Lower lobe of right lung (tissue), 2 donors: ENCODE results near the gene GLDC. TPM values are rescaled to one million over a fixed set of nuclear protein-coding genes. Genes with fewer than 3 reads are reported as not detected.
A peak's percentile ranks its signal among the peaks of the same experiment; 100 is the strongest.

Experiments
- ATAC-seq, 2 donors: fragments of 200-7000 bp; cut with Tn5 transposase; one replicate each; pipeline ENCODE4 v1.9.1; 2020 to 2022; ENCODE audit warnings: mild to moderate bottlenecking in 2 of 2, moderate library complexity in 2 of 2
- DNase-seq: peaks from one replicate; pipeline ENCODE4 v3.0.0-alpha.2; 2020
- H3K27ac ChIP-seq: fragments of 200-600 bp; one replicate; pipeline ENCODE4 v1.8.0; 2022
- H3K27me3 ChIP-seq: fragments of 200-600 bp; one replicate; pipeline ENCODE4 v1.8.0; 2022; ENCODE audit warnings: low read depth
- H3K36me3 ChIP-seq: fragments of 200-600 bp; one replicate; pipeline ENCODE4 v1.8.0; 2022; ENCODE audit warnings: mild to moderate bottlenecking
- H3K4me1 ChIP-seq: fragments of 200-600 bp; one replicate; pipeline ENCODE4 v1.8.0; 2022
- H3K4me3 ChIP-seq: fragments of 200-600 bp; one replicate; pipeline ENCODE4 v1.8.0; 2022; ENCODE audit warnings: mild to moderate bottlenecking
- H3K9me3 ChIP-seq: fragments of 200-600 bp; one replicate; pipeline ENCODE4 v1.8.0; 2022
- CTCF ChIP-seq: fragments of 200-600 bp; IDR thresholded peaks from one replicate; pipeline ENCODE4 v1.8.0; 2022; ENCODE audit warnings: antibody characterized with exemption, mild to moderate bottlenecking
- intact Hi-C: fragments of 100-400 bp; cut with DNase I; formaldehyde crosslinking; loops from one replicate; pipeline ENCODE4 v1.11.0; 2022
- total RNA-seq: library from RNA; stranded (reverse); fragmentation: NEBNext Ultra II Directional; extraction: Animal tissue kit (Norgen Biotek cat#: 25700); gene quantifications from one replicate; pipeline ENCODE4 v1.2.1, GENCODE V29; 2021
- donor health status: DM: no; HTN: yes; CAD: no; lungs with severe emphysema.

GLDC gene
- total RNA-seq, 1 donor from 2014 or later = 0.77 TPM

GRCh38 chr9:6671416-6671815 lies 25.9 kb upstream of the GLDC start:
- no peaks in the 10 kb centered on the region for H3K4me1 ChIP-seq
- no peaks in the 10 kb centered on the region for H3K9me3 ChIP-seq
- ATAC-seq = no peak
- H3K27ac ChIP-seq = no peak overlapping the region
- no peak for DNase-seq
- H3K4me3 ChIP-seq = no peak overlapping the region
- no peaks in the 10 kb centered on the region for H3K36me3 ChIP-seq
- no peaks in the 10 kb centered on the region for H3K27me3 ChIP-seq
- no peak for TF ChIP-seq CTCF
- intact Hi-C loops = no loop called here

- Histone ChIP-seq H3K36me3 (no peaks in the 10 kb centered on the region), H3K9me3 (no peaks in the 10 kb centered on the region), H3K27me3 (no peaks in the 10 kb centered on the region), H3K4me3 (no peak overlapping the region), H3K4me1 (no peaks in the 10 kb centered on the region), H3K27ac (no peak overlapping the region)
- intact Hi-C loops = no loop called here
- ATAC-seq = no peak
- no peak for DNase-seq
- TF ChIP-seq CTCF = no peak
Observed at GRCh38 chr9:6669881-6670280, 24.4 kb upstream of the GLDC start.

GRCh38 chr9:6667633-6668280 lies 22.2 kb upstream of the GLDC start:
- Histone ChIP-seq H3K27me3 (no peaks in the 10 kb centered on the region), H3K36me3 (no peaks in the 10 kb centered on the region), H3K9me3 (no peaks in the 10 kb centered on the region), H3K4me3 (no peak overlapping the region), H3K4me1 (no peaks in the 10 kb centered on the region), H3K27ac (no peak overlapping the region)
- no peak for DNase-seq
- peak; percentile 53 for TF ChIP-seq CTCF
- no peak for ATAC-seq
- intact Hi-C loops = no loop called here

- H3K36me3 ChIP-seq = no peaks in the 10 kb centered on the region
- no peak overlapping the region for H3K27ac ChIP-seq
- no peaks in the 10 kb centered on the region for H3K27me3 ChIP-seq
- ATAC-seq (no peak), DNase-seq (no peak)
- no peaks in the 10 kb centered on the region for H3K4me1 ChIP-seq
- H3K4me3 ChIP-seq = no peak overlapping the region
- H3K9me3 ChIP-seq = no peaks in the 10 kb centered on the region
- TF ChIP-seq CTCF = no peak
- intact Hi-C loops = no loop called here
Observed at GRCh38 chr9:6667080-6667479, 21.6 kb upstream of the GLDC start.

- TF ChIP-seq CTCF = no peak
- no peak for ATAC-seq
- H3K27ac ChIP-seq = no peak overlapping the region
- no peaks in the 10 kb centered on the region for H3K4me1 ChIP-seq
- H3K4me3 ChIP-seq = no peak overlapping the region
- H3K27me3 ChIP-seq = no peaks in the 10 kb centered on the region
- intact Hi-C loops = no loop called here
- H3K9me3 ChIP-seq = no peaks in the 10 kb centered on the region
- DNase-seq = no peak
- H3K36me3 ChIP-seq = no peaks in the 10 kb centered on the region
Observed at GRCh38 chr9:6665628-6666027, 20.1 kb upstream of the GLDC start.
